GM18511 (cell line): Measurements from ENCODE around the gene CTPS1.

Experiments used
- ATAC-seq: cut with Tn5 transposase; IDR thresholded peaks from one replicate; pipeline ENCODE4 v1.9.1; 2021; ENCODE audit warnings: mild to moderate bottlenecking, moderate library complexity; ENCODE audit not compliant: unreplicated experiment

The CTPS1 gene

GRCh38 chr1:40966417-40966816 is 13.1 kb upstream of the CTPS1 start:
- no peak for ATAC-seq

DNA sequence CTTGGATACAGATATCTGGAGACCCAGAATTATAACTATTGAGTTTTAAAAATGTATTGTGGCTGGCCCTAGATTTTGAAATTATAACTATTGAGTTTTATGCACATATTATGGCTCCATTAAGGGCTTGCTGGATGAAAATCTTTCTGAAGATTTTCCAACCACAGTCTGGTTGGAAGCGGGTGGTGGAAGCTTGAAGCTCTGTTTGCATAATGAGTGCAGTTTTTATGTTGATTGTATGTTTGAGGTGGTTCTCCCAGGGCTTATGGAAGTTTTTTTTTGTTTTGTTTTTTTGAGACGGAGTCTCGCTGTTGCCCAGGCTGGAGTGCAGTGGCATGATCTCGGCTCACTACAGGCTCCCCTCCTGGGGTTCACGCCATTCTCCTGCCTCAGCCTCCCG is 10.1 kb upstream of the CTPS1 start:
- no peak for ATAC-seq

DNA sequence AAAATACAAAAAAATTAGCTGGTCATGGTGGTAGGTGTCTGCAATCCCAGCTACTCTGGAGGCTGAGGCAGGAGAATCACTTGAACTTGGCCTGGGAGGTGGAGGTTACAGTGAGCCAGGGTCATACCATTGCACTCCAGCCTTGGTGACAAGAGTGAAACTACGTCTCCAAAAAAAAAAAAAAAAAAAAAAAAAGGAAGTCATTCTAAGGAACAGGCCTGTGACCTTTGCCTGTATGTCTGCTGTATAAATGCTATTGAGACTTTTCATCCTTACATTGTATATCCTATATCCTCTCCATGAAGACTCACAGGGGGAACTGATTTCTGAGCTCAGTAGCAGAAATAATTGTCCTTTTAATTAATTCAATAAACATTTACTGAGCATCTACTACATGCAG is 7.5 kb upstream of the CTPS1 start:
- ATAC-seq: no peak

DNA sequence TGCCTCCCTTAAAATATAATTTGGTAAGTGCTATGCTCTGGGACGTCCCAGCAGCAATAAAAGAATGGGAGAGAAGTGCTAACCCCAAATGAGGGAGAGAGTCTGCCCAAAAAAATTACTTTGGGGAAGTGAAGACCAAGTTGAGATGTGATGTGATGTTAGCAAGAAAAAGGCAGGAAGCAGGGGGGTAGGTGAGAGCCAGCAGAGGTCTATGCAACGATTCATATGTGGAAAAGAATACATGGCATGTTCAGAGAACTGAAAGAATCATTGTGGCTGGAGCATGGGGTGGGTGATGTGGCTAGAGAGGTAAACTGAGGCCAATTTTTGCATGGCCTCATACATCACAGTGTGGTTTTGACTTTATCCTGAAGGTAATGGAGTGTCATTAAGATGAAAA is 5.6 kb upstream of the CTPS1 start:
- ATAC-seq: no peak

DNA sequence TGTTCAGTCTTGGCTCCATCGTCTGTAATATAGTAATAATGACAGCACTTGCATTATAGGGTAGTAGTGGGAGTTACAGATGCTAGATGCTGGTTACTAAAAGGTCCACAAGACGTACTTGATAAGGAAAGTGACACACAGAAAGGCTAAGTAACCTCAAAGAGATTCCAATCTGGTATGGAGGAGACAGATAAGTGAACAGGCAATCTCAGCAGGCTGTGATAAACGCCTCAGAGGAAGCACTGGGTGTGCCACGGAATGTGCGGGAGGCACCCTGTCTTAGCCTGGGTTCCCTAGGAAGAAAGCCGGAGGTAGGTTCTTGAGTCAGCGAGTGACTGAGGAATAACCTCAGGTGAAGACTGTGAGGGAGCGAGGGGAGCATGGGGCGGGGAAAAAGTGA is 4.6 kb upstream of the CTPS1 start:
- ATAC-seq: no peak

DNA sequence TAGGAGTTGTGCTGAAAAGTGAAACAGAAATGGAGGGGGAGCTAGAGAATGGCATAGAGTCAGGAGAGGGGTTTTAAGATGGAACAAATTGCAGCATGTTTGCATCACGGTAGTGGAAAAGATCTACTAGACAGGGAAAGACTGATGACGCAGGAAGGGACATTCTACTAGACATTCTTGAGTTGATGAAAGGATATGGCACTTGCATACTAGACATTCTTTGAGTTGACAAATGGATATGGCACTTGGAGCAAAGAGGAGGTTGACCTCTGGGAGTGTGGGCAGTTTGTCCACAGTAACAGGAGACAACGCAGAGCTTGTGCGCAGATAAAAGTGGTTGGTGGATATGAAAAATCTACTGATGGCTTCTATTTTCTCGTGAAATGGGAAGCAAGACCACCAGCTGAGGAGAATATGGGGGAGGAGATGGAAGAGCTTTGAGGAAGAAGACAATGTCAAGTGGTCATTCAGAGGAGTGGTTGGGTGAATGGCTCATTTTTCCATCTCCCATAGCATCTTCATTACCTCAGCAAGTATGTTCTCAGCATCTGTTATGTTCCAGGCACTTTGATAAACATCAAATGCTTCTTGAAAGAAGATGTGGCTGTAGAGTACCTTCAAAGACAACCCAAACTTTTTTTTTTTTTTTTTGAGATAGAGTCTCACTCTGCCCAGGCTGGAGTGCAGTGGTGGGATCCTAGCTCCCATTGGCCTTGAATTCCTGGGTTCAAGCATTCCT is 2.4 kb upstream of the CTPS1 start:
- no peak for ATAC-seq

DNA sequence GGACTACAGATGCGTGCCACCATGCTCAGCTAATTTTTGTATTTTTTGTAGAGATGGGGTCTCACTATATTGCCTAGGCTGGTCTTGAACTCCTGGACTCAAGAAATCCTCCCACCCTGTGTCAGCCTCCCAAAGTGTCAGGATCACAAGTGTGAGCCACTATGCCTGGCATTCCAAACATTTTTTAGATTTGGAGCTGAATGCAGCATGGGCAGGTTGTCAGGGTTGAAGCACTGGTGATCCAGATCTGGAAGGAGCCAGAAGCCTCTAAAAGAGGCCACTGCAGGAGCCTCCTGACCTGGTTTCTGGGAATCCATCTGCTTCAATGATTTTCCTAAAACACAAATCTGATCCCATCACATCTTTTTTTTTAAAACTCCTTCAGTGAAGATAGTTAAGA is 1.8 kb upstream of the CTPS1 start:
- ATAC-seq: no peak

DNA sequence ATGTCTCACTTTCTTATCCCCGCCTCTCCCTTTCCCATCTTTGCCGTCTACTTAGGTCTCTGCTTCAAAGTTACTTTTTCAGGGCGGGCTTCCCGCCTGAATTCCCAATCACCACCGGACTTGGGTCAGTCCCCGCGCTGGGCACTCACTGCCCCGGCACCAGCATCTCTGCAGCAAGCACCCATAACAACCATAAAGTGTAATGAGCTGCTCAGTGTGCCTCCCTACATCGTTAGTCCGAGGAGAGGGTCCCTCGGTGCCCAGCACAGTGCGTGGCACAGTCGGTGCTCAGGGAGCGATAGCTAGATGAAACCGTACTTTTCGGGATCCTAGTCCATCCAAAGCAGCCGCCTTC is 633 bp upstream of the CTPS1 start:
- ATAC-seq: no peak

- ATAC-seq: peak; percentile 34
Measured at GRCh38 chr1:40980068-40980452, 564 bp downstream of the CTPS1 start.

DNA sequence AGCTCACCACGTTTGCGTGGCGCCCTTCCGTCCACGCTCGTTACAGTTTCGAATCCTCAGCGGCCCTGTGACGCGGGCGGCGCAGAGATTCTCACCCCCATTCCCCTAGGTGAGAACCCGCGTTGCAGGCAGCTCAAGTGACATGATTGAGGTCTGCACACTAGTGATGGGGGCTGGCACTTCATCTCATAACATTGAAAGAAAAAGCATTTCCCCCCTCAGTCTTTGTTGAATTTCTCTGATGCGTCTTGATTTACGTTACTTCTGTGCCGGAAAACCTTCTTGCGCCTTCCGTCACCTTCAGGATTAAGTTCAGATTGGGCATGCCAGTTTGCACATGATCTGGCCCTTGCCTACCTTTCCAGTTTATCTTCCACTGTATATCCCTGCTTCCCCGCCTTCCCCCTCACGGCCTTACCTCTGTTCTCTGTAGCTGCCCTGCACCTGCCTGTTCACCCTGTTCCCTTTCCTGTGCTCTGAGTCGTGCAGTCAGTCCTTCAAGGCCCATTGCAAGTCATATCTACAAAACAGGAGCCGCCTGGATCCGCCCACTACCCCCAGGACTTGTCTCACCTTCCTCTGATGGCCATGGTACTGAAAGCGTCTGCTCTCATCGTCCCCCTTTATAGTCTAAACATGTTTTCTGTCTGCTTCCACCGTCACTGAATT is 1.1 kb downstream of the CTPS1 start:
- ATAC-seq: peak; percentile 18

GRCh38 chr1:40981691-40982448 is 2.4 kb downstream of the CTPS1 start:
- no peak for ATAC-seq

- no peak for ATAC-seq
Measured at GRCh38 chr1:40982721-40983120, 3.2 kb downstream of the CTPS1 start.

- ATAC-seq: no peak
Measured at GRCh38 chr1:40983286-40983685, 3.8 kb downstream of the CTPS1 start.

DNA sequence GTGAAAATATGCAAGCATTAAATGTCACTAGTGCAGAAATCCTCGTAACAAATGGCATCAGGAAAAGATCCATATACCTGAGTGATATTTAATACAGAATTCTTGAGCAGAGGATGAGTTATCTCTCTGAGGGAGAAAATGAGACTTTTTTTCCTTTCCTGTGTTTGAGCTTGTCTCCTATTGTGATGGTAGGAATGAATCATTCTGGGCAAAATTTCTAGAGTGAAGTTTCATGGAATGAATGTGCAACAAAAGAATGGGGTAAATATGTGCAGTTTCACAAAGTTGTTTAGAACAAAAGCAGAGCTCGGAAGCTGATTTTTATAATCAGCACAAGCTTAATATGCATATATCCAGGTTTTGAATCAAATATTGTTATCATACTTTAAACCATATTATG is 4.6 kb downstream of the CTPS1 start:
- no peak for ATAC-seq

- ATAC-seq: no peak
Measured at GRCh38 chr1:40984531-40984930, 5.0 kb downstream of the CTPS1 start.

DNA sequence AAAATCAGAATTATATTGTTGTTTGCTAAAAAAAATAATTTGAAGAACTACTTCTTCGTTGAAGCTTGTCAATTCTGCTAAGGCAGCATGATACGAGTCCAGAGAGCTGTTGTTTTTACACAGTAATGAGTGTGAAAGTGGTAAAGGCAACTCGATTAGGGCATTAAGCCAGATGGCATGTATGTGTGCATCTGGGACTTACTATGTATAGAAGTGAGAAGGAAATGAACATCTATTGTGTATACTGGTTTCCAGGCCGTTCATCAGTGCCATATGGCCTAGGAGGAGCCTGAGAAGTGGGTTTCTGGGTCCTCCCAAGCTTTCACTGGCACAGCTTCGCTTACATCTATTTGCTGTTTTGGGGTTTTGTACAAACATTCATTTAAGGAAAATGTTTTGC is 5.7 kb downstream of the CTPS1 start:
- ATAC-seq: no peak

DNA sequence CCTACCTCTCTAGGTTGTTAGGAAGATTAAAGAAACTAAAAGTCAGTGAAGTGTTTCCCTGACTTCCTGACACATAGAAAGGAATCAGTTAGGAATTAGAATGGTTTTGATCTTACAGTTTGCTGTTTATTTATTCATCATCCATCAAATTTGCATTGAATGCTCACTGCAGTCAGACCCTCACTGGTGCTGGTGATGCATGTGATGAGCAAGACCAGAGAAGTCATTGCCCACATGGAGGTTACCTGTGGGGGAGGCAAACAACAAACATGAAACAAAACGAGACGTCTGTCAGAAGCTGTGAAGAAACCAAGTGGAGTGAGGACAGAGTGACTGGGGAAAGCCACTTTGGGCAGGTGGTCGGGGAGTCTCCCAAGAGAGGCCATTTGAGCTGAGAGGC is 6.4 kb downstream of the CTPS1 start:
- no peak for ATAC-seq

DNA sequence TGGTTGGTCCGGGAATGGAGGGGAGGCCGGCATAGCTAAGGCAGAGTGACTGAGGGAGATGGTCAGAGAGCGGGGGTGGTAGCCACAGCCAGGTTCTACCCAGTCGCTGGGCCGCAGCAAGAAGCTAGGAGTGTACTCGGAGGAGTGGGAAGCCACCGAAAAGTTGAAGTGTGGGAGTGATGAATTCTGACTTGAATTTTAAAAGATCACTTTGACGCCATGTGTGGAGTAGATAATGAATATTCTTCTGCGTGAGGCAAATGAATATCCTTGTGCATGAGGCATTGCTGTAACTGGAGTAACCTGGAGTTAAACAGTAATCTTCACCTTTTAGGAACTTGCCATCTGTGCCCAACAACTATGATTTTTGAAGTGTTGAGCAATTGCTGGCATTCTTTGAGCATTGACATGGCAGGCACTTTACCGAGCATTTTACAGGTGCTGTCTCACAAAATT is 6.9 kb downstream of the CTPS1 start:
- no peak for ATAC-seq

- ATAC-seq: no peak
Measured at GRCh38 chr1:40986956-40987355, 7.5 kb downstream of the CTPS1 start.

DNA sequence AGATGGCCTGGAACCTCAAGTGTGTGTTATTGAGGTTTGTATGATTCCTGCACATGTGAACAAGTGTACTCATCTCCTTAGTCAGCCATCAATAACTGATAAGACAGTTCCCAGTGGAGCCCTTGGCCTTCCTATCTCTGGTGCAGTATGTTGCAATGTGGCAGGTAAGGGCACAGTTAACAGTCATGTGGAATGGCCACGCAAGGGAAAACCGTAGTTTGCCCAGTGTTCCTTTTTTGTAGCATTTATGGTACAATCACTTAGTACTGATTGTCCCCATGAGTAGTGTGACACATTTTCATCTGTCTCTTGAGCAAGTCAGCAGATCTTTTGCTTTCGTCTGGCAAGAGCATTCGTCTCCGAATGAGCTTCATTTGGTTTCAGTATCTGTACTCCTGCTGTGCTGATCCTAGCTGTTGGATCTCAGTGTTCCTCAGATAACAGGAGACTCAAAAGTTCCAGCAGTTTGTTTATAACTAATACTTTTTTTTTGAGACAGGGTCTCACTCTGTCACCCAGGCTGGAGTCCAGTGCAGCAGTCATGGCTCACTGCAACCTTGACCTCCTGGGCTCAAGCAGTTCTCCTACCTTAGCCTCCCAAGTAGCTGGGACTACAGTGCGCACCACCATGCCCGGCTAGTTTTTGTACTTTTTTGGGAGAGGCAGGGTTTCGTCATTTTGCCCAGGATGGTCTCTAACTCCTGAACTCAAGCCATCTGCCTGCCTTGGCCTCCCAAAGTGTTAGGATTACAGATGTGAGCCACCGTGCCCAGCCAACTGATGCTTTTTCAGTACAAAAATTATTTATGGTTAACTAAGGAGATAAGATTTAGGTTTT is 8.2 kb downstream of the CTPS1 start:
- no peak for ATAC-seq

- ATAC-seq: no peak
Measured at GRCh38 chr1:40988280-40988679, 8.8 kb downstream of the CTPS1 start.
